SKM-1 (cell line): Measurements from ENCODE around the gene KCTD17.
A peak's percentile ranks its signal among the peaks of the same experiment; 100 is the strongest.

Source experiments
- DNase-seq: peaks from one replicate; lab custom pipeline; 2025; ENCODE audit not compliant: unreplicated experiment; lab: John Stamatoyannopoulos, UW

The KCTD17 gene

GRCh38 chr22:37077802-37078448, 26.4 kb downstream of the KCTD17 start:
- peak; percentile 26 for DNase-seq

DNA sequence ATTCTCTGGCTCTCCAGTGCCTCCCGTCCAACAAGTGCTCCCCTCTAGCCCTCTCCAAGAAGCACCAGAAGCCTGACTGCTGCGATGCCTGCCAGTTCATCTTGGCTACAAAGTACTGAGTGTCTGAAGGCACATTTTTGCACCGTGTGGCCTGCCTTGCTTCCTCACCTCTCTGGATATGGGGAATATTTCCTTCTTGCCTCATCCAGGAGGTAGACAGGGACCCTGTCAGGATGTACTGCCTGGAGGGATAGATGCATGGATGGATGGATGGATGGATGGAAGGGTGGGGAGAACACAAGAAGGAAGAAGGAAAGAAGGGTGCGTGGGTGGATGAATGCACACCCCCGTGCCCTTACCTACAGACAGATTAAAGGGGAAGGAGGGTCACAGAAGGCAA, 27.6 kb downstream of the KCTD17 start:
- no peak for DNase-seq

DNA sequence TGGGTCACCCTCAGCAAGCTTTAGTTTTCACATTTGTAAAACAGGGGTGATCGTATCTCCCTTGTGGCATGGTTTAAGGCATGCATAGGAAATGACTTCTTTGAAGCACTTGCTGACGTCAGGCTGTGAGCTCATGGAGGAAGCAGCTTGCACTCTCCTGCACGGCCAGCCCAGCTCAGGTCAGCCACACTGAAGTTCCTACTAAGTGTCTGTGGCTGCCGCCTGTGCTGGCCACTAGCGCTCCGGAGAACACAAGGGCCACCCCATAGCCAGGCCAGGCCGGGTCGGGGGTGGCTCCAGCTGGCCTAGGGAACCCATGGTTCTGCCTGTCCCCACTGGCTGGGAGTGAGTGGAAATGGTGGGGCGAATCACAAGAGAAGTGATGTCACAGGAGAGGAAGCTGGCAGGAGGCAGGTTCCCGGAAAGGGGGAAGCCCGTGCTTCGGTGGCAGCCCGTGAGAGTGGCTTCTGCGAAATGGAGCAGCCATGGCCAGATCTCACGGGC, 28.2 kb downstream of the KCTD17 start:
- no peak for DNase-seq

GRCh38 chr22:37080438-37080837, 28.9 kb downstream of the KCTD17 start:
- DNase-seq: no peak

DNA sequence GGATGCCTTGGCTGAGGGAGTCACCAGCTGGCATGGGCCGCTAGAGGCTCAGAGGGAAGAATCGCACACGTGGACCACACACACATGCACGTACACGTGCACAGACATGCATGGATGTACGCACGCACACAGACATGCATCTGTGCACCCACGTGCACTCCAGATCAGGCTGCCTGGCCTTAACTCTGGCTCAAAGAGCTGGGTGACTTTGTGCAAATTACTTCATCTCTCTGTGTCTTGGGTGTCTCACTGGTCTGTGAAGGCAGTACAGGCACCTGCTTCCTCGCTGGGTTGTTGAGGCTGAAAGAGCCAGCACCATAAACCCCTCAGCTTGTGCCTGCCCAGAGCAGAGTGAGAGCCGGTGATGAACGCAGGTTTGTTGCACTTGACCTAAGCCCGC, 29.3 kb downstream of the KCTD17 start:
- no peak for DNase-seq

DNA sequence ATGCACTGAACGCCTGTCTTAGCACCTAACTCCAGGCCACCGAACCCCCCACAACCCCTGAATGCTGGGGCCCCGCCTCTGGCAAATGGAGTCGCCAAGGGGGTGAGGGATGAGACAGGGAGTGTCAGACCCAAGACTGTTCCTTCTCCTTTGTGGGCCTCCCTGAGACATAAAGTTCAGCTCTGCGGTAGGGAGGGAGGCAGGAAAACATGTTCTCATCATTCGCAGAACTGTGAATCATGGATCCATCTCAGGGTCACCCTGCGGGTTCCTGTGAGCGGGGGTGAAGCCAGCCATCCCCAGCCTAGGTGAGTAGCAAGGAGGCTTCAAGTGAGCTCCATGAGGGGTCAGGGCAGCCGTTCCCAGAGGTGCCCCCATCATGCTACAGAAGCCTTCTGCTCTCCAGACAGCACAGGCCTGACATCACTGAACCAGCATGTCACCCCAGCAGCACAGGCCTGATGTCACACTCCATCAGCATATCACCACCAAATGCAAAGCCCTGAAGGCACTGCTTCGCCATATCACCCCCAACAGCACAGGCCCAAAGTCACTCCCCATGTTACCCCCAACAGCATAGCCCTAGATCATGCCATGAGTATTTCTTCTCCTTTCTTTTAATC, 30.8 kb downstream of the KCTD17 start:
- DNase-seq: no peak

DNA sequence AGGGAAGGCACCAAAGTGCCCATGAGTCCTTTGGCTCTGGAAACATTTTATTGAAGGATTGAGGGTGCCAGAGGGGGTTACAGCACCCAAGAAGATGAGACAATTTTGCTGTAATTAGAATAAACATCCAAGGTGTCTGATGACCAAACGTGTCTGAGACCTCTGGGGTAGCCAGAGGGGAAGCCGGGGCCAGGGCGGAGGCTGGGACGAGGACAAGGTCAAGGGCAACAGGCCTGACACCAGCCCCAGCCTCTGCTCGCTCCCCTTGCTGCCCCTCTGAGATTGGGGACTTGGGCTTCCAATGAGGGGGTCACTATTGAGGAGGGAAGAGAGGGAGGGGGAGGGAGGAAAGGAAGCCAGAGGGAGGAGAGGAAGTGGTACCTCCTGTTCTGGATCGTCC, 32.4 kb downstream of the KCTD17 start:
- DNase-seq: no peak

GRCh38 chr22:37084385-37084784, 32.8 kb downstream of the KCTD17 start:
- DNase-seq: no peak

DNA sequence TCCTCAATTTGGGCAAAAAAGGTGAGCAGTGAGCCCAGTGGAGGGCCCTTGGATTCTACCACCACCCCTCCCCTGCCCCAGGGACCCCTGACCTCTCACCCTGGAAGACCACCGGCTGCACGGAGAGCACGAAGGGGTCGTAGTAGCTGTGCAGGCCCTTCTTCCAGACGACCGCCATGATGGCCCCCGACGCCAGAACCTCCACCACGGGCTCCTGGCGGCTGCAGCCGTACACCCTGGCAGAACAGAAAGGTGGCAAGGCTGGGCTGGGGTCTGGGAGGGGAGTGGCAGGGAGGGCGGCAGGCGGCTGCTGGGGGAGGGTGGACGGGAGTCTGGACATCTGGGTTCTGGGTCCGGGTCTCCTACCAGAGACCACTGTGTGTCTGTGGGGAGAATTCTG, 34.6 kb downstream of the KCTD17 start:
- no peak for DNase-seq

DNA sequence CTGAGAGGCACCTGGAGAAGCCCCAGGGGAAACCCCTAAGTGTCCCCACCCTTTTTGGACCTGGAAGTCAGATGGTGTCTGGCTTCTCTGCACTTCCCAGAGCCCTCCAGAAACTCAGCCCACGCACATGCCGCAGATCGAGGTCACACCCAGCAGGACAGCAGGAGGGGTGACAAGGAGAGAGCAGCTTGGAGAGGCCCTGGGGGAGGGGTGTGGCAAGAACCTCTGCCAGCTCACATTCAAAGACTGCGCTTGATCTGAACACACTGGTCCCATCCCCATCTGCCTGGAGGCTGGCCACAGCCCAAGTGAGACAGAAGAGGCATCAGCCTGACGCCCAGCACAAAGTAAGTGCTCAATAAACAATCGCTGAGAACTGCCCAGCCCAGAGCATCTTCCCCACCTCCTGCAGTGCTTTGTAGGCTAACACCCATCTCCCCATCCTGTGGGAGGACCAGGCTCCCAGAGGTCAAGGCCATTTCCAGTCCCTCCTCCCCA, 36.6 kb downstream of the KCTD17 start:
- no peak for DNase-seq

DNA sequence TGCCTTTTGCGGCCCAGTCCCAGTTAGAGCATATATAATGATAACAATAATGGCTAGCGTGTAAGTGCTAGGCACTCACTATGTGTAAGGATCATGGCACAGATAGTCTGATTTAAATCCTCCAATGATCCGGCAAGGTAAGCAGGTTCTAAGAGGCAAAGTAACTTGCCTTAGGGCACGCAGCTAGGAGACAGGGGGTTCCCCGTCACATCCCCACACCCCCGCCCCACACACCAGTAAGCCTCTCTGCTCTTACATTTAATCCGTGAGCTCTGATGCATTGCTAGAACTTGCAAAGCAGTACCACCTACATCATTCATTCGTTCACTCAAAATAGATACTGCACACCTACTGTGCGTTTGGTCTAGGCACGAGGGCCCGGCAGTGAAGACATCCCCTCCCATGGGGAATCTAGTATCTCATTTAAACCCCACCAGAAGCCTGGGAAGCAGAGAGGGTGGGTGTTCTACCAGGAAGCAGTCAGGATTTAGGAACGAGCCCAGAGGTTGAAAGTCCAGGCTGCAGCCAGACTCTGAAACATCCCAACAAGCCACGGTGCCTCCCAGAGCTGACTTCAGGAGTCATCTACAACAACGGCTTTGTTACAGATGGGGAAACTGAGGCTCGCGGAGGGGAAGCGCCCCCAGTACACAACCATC, 37.3 kb downstream of the KCTD17 start:
- DNase-seq: no peak

DNA sequence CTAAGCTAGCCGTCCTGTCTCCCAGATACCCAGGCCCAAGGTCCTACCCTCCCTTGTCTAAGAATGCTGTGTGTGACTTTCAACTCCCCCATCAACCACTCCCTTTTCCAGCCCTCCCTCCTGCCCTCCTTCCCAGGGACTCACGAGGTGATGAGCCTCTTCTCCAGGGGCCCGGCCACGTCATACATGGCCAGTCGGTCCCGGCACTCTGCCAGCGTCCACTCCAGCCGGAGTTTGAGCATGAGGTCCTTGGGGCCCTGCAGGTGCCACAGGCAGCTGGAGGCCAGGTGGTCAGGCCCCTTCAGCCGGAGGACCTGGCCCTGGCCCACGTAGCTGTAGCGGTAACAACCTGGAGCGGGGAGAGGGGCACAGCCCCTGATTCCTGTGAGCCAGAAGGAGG, 37.9 kb downstream of the KCTD17 start:
- DNase-seq: no peak

DNA sequence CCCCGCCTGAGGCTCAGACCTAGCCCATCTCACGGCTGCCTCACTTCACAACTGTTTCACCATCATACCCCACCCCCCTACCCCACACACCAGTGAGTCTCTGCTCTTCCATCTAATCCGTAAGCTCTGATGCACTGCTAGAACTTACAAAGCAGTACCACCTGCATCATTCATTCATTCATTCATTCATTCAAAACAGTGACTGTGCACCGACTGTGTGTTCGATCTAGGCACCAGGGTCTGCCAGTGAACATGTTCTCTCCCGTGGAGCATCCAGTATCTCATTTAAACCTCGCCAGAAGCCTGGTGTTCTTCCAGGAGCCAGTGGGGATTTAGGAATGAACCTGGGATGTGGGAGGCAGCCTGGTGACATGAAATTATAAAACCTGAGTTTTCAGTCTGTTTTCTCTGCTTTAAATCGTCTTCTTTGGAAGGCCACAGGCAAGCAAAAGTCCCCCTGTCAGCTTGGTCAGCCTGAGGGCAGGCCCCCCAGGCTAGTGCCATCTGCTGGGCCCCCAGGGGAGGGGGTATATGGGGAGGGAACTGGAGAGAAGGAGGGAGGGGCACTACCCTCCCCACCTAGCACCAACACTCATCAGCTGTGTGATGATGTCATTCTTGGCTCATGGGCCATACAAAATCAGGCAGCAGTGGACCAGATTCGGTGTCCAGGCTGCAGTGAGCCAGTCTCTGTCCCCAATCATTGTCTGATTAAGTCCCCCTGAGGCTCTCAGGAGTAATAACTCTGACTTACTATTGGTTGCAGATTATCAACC, 39.6 kb downstream of the KCTD17 start:
- no peak for DNase-seq

DNA sequence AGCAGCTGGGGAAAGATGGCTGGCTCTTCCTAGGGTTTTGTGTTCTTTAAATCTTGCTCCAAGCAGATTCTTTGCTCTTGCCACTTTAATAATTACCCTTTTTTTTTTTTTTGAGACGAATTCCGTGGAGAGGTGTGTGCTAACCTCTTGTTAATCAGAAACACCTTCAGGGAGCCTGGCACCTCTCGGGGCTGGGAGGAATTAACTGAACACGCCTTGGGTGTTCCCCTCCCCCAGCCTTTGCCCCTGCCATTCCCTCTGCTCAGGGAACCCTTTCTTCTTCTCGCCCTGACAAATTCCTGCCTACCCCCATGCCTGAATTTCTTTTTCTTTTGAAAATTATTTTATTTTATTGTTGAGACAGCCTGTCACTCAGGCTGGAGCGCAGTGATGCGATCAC, 40.5 kb downstream of the KCTD17 start:
- DNase-seq: no peak

- DNase-seq: no peak
Observed at GRCh38 chr22:37092997-37093396, 41.5 kb downstream of the KCTD17 start.

GRCh38 chr22:37094239-37094638, 42.7 kb downstream of the KCTD17 start:
- DNase-seq: no peak

DNA sequence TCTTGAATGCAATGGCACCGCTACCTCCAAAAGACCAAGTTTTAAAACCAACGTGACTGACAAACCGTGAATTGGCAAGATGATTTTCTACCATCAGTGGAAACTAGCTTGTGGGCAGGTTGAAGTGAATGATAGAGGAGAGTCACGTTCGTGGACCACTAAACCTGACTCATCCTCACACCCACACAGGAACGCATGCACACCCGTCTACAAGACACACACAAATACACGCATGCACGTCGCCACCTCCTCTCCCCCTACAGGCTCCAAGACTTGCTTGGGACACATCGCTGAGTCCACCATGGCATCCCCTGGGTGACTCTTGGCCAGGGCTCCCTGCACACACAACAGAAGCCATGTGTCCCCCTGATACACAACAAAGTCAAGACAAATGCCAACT, 43.6 kb downstream of the KCTD17 start:
- DNase-seq: no peak

DNA sequence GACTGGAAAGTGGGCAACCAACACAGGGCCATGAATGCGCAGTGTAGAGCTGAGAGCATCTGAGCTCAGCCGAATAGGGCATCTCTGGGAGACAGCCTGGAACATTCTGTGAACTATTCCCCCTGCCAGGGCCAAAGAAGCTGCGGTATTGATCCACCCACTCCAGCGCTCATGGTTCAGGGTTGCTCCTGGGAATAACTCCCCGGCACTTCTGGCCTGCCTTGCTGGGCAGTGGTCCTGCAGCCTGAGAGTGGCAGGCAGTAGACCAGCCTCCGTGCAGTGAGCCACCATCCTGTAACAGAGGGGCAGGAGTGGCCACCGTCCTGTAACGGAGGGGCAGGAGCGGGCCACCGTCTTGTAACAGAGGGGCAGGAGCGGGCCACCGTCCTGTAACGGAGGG, 45.8 kb downstream of the KCTD17 start:
- DNase-seq: no peak

GRCh38 chr22:37098976-37099591, 47.5 kb downstream of the KCTD17 start:
- no peak for DNase-seq

DNA sequence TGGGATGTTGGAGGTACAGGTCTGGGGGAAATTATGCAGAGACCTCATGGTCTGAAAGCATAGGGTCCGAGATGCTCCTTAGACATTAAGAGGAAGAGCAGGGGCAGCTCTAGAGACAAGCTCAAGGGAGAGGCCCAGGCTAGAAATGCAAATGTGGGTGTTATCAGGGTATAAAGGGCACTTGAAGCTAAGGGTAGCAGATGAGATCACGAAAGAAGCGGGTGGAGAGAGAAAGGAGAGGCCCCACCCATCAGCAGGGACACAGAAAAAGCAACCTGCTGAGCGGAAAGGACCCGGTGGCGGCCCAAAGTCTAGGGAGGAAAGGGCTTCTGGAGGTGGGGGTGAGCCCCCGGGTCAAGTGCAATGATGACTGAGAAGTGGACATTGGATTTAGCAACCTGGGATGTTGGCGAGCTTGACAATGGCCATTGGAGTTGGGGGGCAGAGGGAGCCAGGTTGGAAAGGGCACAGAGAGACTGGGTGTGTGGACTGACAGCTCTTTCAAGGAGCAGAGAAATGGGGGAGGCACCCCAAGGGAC, 49.1 kb downstream of the KCTD17 start:
- DNase-seq: no peak
